Upper lobe of left lung (tissue), 4 donors: ENCODE data around the gene FOXF2.

Experiments used
- CTCF ChIP-seq, 6 experiments: fragments of 450-650 bp in 4 of 6; fragments of 200-600 bp in 2 of 6; sonication (generic) in 2 of 6; IDR thresholded peaks; one replicate each; pipeline ENCODE4 v1.5.1; 2016 to 2019; ENCODE audit warnings: antibody characterized with exemption in 6 of 6
- POLR2A ChIP-seq, 4 donors: fragments of 450-650 bp; IDR thresholded peaks; one replicate each; pipeline ENCODE4 v1.5.1; 2016 to 2017; ENCODE audit warnings: antibody characterized with exemption in 4 of 4, mild to moderate bottlenecking in 2 of 4

DNA sequence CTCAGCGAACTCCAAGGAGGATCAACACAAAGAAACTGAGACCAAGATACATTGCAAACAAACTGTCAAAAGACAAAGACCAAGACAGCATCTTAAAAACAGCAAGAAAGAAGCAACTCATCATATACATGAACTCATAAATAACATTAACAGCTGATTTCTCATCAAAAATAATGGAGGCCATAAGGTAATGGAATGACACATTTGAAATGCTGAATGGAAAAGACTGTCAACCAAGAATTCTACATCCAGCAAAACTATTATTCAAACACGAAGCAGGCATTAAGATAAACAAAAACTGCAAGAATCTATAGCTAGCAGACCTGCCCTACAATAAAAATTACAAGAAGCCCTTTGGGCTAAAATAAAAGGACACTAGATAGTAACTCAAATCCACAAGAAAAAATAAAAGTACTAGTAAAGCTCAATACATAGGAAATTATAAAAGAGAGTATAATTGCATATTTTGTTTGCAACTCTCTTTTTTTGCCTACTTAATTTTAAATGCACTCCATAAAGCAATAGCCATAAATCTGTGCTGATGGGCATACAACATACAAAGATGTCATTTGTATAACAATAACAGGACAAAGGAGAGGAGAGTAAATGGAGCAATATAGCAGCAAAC is 37.9 kb upstream of the FOXF2 start:
- TF ChIP-seq CTCF (IDR thresholded peaks at IDR 0.05) (no peak), POLR2A (IDR thresholded peaks at IDR 0.05) (no peak)
